OCI-M1 (cell line): Measurements from ENCODE around the gene GRAMD4.
"Not testable (repeated sequence)": the region's sequence is repeated elsewhere in the genome, so short reads cannot be mapped to it uniquely, and the experiment has no call there.

ENCODE experiments used
- DNase-seq: peaks from one replicate; lab custom pipeline; 2025; lab: John Stamatoyannopoulos, UW

GRAMD4 gene

DNA sequence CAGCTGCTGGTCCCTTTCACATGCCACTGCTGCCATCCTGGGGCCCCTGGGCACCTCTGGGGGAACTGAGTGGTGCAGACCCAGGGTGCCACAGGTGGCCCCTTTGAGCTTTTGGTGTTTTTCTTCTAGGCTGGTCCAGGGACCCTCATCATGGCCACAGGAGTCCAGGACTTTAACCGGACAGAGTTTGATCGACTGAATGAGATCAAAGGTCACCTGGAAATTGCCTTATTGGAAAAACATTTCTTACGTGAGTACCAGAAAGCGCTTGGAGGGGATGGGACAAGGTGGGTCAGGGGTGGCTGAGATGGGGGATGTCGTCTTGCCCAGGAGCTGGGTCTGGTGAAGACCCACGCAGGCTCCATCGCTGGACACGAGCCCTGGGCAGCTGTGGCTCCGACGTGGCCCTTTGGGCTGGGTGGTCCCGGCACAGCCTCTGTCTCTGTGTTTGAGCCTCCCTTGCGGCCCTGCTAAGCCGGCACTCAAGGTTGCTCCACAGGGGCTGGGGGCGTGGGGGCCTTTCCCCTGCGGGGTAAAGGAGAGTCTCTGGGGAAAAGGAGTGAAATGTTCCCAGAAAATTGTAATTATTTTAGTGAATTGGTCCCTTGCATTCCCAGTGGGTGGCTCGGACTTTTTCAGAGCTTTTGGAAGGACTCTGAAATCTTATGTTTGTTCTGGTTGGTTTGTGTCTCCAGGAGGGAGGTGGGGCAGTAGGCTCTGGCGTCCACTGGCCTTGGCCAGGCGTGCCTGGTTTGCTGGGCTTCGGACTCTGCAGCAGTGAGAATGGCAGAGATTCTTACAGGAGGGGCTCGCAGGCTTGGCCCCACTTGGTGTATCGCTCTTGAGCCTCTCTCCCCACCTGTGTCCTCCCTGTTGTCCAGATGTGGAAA, 17.8 kb downstream of the GRAMD4 start:
- no peak for DNase-seq

- DNase-seq, result no peak
Measured at GRCh38 chr22:46638601-46639431, 18.6 kb downstream of the GRAMD4 start.

DNA sequence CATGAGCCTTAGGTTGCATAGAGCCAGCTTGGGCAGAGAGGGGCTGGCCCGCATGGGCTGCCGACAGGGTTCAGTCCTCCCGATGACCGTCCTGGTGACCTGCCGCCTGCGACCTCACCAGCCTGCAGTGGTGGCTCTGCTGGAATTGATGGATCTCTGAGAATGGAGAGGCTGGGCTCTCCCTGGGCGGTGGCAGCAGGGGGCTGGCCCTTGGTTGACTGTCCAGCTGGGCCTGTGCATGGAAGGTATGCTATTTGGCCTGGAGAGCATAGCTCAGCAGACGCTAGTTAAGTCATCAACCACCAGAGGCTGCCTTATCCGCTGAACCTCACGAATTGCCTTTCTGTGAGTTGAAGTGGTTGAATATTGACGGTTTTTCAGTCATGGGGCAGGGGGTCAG, 19.7 kb downstream of the GRAMD4 start:
- DNase-seq, result no peak

- DNase-seq, result no peak
Measured at GRCh38 chr22:46640293-46641055, 20.3 kb downstream of the GRAMD4 start.

DNA sequence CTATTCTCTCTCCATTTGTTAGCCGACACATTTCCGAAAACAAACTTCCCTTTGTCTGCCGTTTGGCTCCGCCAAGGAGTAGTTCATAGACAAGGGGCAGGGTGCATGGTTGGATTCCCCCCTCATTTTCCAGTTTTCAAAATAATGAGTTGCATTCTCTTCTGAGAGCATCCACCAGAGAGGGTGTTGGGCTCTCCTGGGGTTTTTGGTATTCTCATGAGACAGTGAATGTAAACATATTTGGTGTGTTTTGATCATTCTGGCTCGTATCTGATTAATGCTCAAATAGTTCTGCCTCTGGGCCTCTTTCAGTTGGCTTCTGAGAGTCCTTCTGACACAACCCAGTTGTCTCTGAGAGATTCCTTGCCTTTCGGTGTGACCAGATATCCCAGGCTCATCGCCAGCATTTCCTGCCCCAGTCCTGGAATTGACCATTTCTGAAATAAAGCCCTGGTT, 21.7 kb downstream of the GRAMD4 start:
- no peak for DNase-seq

DNA sequence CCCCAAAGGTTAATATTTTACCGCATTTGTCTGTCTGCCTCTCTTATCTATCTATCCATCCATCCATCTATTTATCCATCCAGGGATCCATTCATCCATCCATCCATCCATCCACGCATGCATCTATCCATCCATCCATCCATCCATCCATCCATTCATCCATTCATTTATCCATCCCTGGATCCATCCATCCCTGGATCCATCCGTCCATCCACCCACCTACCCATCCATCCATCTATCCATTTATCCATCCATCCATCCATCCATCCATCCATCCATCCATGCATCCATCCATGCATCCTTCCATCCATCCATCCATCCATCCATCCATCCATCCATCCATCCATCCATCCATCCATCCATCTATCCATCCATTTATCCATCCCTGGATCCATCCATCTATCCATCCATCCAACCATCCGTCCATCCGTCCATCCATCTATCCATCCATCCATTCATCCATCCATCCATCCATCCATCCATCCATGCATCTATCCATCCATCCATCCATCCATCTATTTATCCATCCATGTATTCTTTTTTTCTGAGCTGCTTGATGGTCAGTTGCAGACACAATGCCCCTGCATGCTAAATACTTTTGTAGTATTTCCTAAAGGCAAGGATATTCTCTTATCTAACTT, 22.8 kb downstream of the GRAMD4 start:
- not testable (repeated sequence) for DNase-seq

- DNase-seq, result no peak
Measured at GRCh38 chr22:46646531-46647215, 26.5 kb downstream of the GRAMD4 start.

GRCh38 chr22:46648225-46648820, 28.1 kb downstream of the GRAMD4 start:
- not testable (repeated sequence) for DNase-seq

DNA sequence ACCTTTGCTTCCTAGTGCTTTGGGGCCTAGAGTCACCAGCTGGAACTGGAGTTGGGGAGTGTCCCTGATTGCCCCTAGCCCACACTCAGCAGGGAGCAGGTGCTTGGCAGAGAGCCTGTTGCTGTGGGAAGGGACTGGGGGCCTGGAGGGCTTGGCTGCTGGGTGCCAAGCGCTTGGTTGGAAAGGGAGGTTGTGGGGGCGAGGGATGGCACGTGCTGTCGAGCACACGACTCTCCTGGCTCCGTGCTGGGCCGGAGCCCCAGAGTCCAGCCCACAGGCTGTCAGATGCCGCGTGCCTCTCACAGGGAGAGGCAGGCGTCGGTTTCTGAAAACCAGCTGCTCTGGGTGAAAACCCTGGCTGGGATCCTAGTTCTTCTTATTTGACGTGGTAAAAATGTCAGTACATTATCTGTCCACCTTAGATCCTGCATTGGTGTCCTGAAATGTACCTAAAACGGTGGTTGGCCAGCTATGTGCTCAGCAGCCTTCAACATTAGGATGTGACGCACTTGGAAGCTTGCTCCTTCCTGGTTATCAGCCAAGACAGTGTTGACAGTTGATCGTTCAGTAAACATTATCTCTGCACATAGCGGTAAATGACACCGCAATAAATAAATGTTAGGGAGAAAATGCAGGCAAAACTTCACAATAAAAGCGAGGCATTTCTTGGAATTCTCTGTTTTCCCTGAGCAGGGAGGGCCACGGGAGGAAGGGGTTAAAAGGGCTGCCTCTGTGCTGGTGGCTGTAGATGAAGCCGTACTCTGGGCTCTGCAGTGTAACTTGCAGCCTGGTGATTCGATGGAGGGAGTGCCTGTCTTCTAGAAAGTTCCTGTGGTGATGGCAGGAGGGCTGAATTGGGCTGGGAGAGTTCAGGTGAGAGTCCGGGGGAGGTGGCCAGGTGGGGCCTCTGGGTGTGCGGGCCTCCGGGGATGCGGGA, 29.2 kb downstream of the GRAMD4 start:
- peak; percentile 67 for DNase-seq

- DNase-seq, result no peak
Measured at GRCh38 chr22:46650078-46650810, 30.1 kb downstream of the GRAMD4 start.

- no peak for DNase-seq
Measured at GRCh38 chr22:46651316-46651715, 31.1 kb downstream of the GRAMD4 start.

- no peak for DNase-seq
Measured at GRCh38 chr22:46652081-46652846, 32.1 kb downstream of the GRAMD4 start.

DNA sequence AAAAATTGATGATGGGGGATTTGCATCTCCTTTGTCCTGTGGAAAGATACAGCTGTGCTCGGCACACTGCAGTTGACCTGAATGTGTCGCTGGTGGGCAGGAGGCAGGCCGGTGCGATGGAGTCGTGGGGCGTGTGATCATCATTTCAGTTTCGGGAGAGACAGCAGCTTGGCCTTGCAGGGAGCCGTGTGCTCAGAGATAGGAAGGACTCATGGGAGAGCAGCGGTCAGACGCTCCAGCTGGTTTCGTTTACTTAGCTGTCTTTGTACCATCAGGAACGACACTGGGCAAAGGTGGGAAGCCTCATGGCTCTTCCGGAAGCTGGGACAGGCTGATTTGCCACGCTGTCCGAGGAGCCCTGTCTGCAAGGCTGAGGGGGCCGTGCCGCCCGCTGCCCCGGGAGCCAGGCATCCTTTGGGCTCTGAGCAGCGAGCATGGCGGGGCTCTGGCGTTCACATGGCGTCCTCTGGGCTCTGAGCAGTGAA, 32.7 kb downstream of the GRAMD4 start:
- no peak for DNase-seq

DNA sequence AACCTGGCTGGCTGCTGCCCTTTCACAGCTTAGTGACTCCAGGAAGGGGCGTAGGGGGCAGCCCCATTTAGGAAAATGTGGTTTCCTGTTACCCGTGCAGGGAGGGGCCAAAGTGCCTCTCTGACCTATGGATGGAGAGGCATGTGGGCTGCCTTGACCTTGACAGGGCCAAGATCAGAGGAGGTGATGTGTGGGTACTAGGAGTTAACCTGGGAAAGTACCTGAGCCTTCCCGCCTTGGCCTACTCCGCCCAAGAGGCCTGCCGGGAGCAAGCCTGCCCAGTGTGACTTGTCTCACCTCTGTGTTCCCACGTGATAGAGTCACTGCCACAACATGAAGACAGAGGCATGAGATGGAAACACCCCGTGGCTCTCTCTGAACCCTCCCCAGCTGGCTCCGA, 33.4 kb downstream of the GRAMD4 start:
- DNase-seq, result no peak

DNA sequence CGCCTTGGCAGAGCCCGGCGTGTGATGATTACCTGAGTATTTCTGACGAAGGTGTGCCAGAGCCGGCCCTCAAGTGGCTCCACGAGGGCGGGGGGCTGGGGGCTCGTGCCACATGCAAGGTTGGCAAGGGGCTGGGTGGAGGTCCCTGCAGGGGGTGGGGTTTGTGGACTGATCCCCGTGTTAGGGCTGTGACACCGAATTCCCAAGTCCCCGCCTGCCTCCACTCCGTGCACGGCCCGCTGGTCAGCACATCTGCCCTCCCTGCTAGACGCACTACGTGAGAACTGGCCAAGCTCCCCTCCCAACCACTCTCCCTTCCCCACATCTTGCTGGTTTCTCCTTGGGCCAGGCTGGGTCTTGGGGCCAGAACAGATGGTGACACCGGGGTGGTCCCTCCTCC, 34.2 kb downstream of the GRAMD4 start:
- no peak for DNase-seq

DNA sequence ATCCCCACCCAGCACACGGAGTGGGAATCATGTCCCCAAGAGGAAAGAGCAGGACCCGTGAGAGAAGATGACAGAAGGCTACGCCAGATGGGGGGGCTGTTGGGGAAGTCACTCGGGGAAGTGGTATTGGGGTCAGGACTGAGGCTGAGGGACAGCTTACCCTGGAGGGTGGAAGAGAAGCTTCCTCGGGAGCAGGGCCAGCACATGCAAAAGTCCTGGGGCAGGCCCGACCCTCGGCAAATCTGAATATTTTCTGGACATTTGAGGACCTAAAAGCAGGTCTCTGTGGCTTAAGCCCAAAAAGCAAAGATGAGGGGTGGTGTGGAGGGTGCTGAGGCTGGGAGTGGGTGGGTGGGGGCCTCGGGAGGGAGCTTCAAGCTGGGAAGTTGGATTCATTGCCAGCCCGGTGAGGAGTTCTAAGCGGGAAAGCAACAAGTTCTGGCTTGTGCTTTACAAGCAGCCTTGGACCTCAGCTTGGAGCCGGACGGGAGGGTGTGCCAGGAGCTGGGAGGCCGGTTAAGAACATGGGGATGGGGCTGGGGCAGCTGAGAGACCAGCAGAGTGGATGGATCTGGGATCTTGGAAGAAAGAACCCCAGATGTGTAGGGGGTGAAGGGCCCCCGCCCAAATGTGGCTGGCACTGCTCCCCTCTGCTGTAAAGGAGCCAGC, 34.9 kb downstream of the GRAMD4 start:
- no peak for DNase-seq

DNA sequence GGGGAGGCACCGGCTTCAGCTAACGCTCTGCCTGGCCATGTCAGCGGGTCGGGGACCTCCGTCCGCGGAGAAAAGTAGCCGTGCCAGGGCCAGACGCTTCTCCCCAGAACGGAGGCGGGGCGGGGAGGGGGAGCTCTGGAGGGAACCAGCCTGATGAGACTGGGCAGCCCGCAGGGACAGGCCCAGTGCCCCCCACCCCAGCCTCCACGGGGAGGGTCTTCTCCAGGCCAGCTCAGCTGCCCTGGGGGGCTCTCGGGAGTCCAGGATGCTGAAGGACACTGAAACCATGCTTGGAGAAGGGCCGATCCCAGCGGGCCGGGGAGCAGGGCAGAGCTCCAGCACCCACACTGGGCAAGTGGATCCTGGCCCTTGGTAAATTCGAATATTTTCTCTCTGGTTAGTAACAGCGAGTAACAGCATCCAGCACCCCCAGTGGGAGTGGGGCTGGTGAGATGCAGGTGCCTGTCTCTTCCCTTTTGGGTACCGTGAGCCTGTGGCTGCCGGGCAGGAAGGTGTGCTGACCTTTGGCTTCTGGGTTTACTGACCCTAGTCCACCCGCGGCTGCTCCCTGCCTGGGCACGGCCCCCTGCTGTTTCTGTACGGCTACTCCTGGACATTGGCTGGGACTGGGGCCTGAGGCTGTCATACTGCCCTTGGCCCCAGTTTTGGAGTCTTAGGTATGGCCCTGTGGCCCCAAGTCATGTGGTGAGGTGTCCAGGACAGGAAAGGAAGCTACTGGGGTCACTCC, 35.8 kb downstream of the GRAMD4 start:
- DNase-seq, result no peak
